ENCODE data around the gene FGFRL1. TPM values are rescaled to one million over a fixed set of nuclear protein-coding genes. Genes with fewer than 3 reads are reported as not detected.

FGFRL1 gene
- total RNA-seq, 1 experiment from 2014 or later = 33.5 TPM

GRCh38 chr4:964346-965025 is 46.9 kb upstream of the FGFRL1 start:
- no peaks in the 10 kb centered on the region for H3K9me3 Mint-ChIP-seq (ENCODE audit: unreplicated experiment)
- H3K36me3 Mint-ChIP-seq (ENCODE audit: insufficient read depth, unreplicated experiment) = peaks cover 24% of the 10 kb centered on the region
- POLR2A ChIA-PET = interaction anchor here (0.6 to 1.4 kb wide), 4 partner anchors 9 to 183 kb away, joined by 3 read pairs; no protein-coding TSS in a partner anchor
- intact Hi-C loops (cut with micrococcal nuclease) = no loop called here
- CTCF ChIA-PET = no interaction called here
- TF ChIP-seq CTCF (IDR thresholded peaks at IDR 0.05; ENCODE audit: unreplicated experiment) = no peak
- DNase-seq (ENCODE audit: unreplicated experiment) = no peak
- no peaks in the 10 kb centered on the region for H3K4me1 Mint-ChIP-seq (ENCODE audit: insufficient read depth, unreplicated experiment)
- no peak overlapping the region for H3K4me3 Mint-ChIP-seq (ENCODE audit: unreplicated experiment)
- no peak overlapping the region for H3K27ac Mint-ChIP-seq (ENCODE audit: low read depth, unreplicated experiment)
- no peaks in the 10 kb centered on the region for H3K27me3 Mint-ChIP-seq (ENCODE audit: insufficient read depth, unreplicated experiment)
- no TSS peak for BruUV-seq (replicated peaks)

- H3K36me3 Mint-ChIP-seq (ENCODE audit: insufficient read depth, unreplicated experiment) = peaks cover 18% of the 10 kb centered on the region
- CTCF ChIA-PET = no interaction called here
- H3K27me3 Mint-ChIP-seq (ENCODE audit: insufficient read depth, unreplicated experiment) = no peaks in the 10 kb centered on the region
- H3K9me3 Mint-ChIP-seq (ENCODE audit: unreplicated experiment) = no peaks in the 10 kb centered on the region
- no TSS peak for BruUV-seq (replicated peaks)
- DNase-seq (ENCODE audit: unreplicated experiment) = no peak
- no peaks in the 10 kb centered on the region for H3K4me1 Mint-ChIP-seq (ENCODE audit: insufficient read depth, unreplicated experiment)
- intact Hi-C loops (cut with micrococcal nuclease) = no loop called here
- no peak for TF ChIP-seq CTCF (IDR thresholded peaks at IDR 0.05; ENCODE audit: unreplicated experiment)
- H3K27ac Mint-ChIP-seq (ENCODE audit: low read depth, unreplicated experiment) = no peak overlapping the region
- no peak overlapping the region for H3K4me3 Mint-ChIP-seq (ENCODE audit: unreplicated experiment)
- POLR2A ChIA-PET = interaction anchor here (0.6 kb wide), 1 partner anchor 9 kb away, joined by 3 read pairs; no protein-coding TSS in a partner anchor
Measured at GRCh38 chr4:965048-965765, 46.2 kb upstream of the FGFRL1 start.

- no peaks in the 10 kb centered on the region for H3K27me3 Mint-ChIP-seq (ENCODE audit: insufficient read depth, unreplicated experiment)
- no peaks in the 10 kb centered on the region for H3K4me1 Mint-ChIP-seq (ENCODE audit: insufficient read depth, unreplicated experiment)
- DNase-seq (ENCODE audit: unreplicated experiment) = no peak
- CTCF ChIA-PET = no interaction called here
- no peaks in the 10 kb centered on the region for H3K9me3 Mint-ChIP-seq (ENCODE audit: unreplicated experiment)
- H3K27ac Mint-ChIP-seq (ENCODE audit: low read depth, unreplicated experiment) = no peak overlapping the region
- H3K4me3 Mint-ChIP-seq (ENCODE audit: unreplicated experiment) = no peak overlapping the region
- TF ChIP-seq CTCF (IDR thresholded peaks at IDR 0.05; ENCODE audit: unreplicated experiment) = no peak
- intact Hi-C loops (cut with micrococcal nuclease) = no loop called here
- peaks cover 16% of the 10 kb centered on the region for H3K36me3 Mint-ChIP-seq (ENCODE audit: insufficient read depth, unreplicated experiment)
- POLR2A ChIA-PET = no interaction called here
- no TSS peak for BruUV-seq (replicated peaks)
Measured at GRCh38 chr4:965766-966134, 45.7 kb upstream of the FGFRL1 start.

GRCh38 chr4:966266-967112 is 44.9 kb upstream of the FGFRL1 start:
- no TSS peak for BruUV-seq (replicated peaks)
- ChIA-PET POLR2A (no interaction called here), CTCF (no interaction called here)
- Mint-ChIP-seq H3K27me3 (ENCODE audit: insufficient read depth, unreplicated experiment) (no peaks in the 10 kb centered on the region), H3K36me3 (ENCODE audit: insufficient read depth, unreplicated experiment) (peaks cover 16% of the 10 kb centered on the region), H3K27ac (ENCODE audit: low read depth, unreplicated experiment) (no peak overlapping the region), H3K4me3 (ENCODE audit: unreplicated experiment) (no peak overlapping the region), H3K4me1 (ENCODE audit: insufficient read depth, unreplicated experiment) (peaks cover 4% of the 10 kb centered on the region), H3K9me3 (ENCODE audit: unreplicated experiment) (no peaks in the 10 kb centered on the region)
- intact Hi-C loops (cut with micrococcal nuclease) = no loop called here
- TF ChIP-seq CTCF (IDR thresholded peaks at IDR 0.05; ENCODE audit: unreplicated experiment) = no peak
- no peak for DNase-seq (ENCODE audit: unreplicated experiment)

All from MCF 10A (cell line).